Renal cortical epithelial cell (primary cell): ENCODE measurements around the gene TAS2R20. TPM values are rescaled to one million over a fixed set of nuclear protein-coding genes. Genes with fewer than 3 reads are reported as not detected.

Source experiments
- DNase-seq: peaks from one replicate; pipeline ENCODE4 v3.0.0-alpha.2; 2011; ENCODE audit warnings: low read depth
- total RNA-seq: library from RNA; depleted of rRNA; stranded (reverse); fragments of >200 nt; gene quantifications from 2 replicates; pipeline ENCODE4 v1.2.3, GENCODE V29; 2014

Gene TAS2R20
- total RNA-seq, 1 donor from 2014 or later = 7.7 TPM

DNA sequence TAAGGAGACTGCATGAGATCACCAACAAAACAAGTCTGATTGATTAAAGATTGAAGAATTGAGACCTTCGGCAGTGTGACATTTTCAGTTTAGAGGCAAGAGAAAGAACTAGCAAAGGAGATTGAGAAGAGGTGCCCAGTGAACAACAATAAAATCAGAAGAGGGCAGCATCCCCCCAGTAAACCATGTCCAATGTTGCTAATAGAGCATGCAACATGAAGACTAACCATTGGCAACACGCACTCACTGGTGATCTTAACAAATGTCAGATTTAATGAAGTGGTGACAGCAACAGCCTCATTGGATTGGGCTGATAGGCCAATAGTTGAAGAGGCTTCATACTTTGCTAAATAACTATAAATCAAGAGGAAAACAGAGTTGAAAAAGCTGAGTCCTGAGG is 38.3 kb downstream of the TAS2R20 start:
- no peak for DNase-seq

- no peak for DNase-seq
Measured at GRCh38 chr12:10957741-10958140, 40.4 kb downstream of the TAS2R20 start.

DNA sequence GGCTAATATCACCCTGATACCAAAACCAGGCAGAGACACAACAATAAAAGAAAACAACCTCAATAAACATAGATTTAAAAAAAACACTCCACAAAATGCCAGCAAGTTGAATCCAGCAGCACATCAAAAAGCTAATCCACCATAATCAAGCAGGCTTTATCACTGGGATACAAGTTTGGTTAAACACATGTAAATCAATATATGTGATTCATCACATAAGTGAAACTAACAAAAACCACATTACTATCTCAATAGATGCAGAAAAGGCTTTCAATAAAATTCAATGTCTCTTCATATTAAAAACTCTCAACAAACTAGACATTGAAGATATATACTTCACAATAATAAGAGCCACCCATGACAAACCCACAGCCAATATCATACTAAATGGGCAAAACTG is 42.0 kb downstream of the TAS2R20 start:
- DNase-seq = no peak

GRCh38 chr12:10952645-10953044 is 45.5 kb downstream of the TAS2R20 start:
- no peak for DNase-seq

Other genes starting within 250 kb of the TAS2R20 start
- gene TAS2R7, start 195.7 kb downstream of the TAS2R20 start, total RNA-seq = 0.20 TPM in 1 of 2 replicates, not detected in the other
- 0.25 TPM in 1 of 2 replicates, not detected in the other for gene TAS2R8, start 191.0 kb downstream of the TAS2R20 start, total RNA-seq
- 0.35 TPM in 1 of 2 replicates, not detected in the other for gene TAS2R9, start 188.1 kb downstream of the TAS2R20 start, total RNA-seq
- gene TAS2R10, start 171.9 kb downstream of the TAS2R20 start, total RNA-seq = 3.0 TPM in 1 of 2 replicates, not detected in the other
- 1.4 and 2.3 TPM in 2 replicates for gene PRR4, start 148.8 kb downstream of the TAS2R20 start, total RNA-seq
- gene PRH1, start 114.0 kb downstream of the TAS2R20 start, total RNA-seq = 5.9 and 14.8 TPM in 2 replicates
- gene TAS2R13, start 88.7 kb downstream of the TAS2R20 start, total RNA-seq = 5.2 TPM in 1 of 2 replicates, not detected in the other
- not detected in 2 replicates for gene PRH2, start 69.1 kb downstream of the TAS2R20 start, total RNA-seq
- gene TAS2R14, start 59.0 kb downstream of the TAS2R20 start, total RNA-seq = 1.4 and 7.1 TPM in 2 replicates
- gene TAS2R50, start 11.4 kb downstream of the TAS2R20 start, total RNA-seq = 0.35 and 9.3 TPM in 2 replicates
- gene TAS2R19, start 24.3 kb upstream of the TAS2R20 start, total RNA-seq = 1.2 and 11.6 TPM in 2 replicates
- 9.5 TPM in 1 of 2 replicates, not detected in the other for gene TAS2R31, start 33.1 kb upstream of the TAS2R20 start, total RNA-seq
- 5.3 TPM in 1 of 2 replicates, not detected in the other for gene TAS2R46, start 64.0 kb upstream of the TAS2R20 start, total RNA-seq
- 0.52 TPM in 1 of 2 replicates, not detected in the other for gene TAS2R43, start 94.0 kb upstream of the TAS2R20 start, total RNA-seq
- 0.52 and 8.6 TPM in 2 replicates for gene TAS2R30, start 136.3 kb upstream of the TAS2R20 start, total RNA-seq
- gene SMIM10L1, start 172.9 kb upstream of the TAS2R20 start, total RNA-seq = 6.3 and 8.0 TPM in 2 replicates
- gene TAS2R42, start 188.6 kb upstream of the TAS2R20 start, total RNA-seq = not detected in 2 replicates